ENCODE data around the gene VARS1. TPM values are rescaled to one million over a fixed set of nuclear protein-coding genes. Genes with fewer than 3 reads are reported as not detected.

Gene VARS1
- total and polyA plus RNA-seq, 7 donors: 6.0 to 50.9 (median 25.0) TPM

- DNase-seq: no peak
- no peak for TF ChIP-seq EP300 (IDR thresholded peaks at IDR 0.05)
- TF ChIP-seq POLR2A (IDR thresholded peaks at IDR 0.05): no peak
- no peak for TF ChIP-seq POLR2AphosphoS5 (IDR thresholded peaks at IDR 0.05)
- no peak for TF ChIP-seq CTCF (IDR thresholded peaks at IDR 0.05)
- Histone ChIP-seq H3K9me3 (no peaks in the 10 kb centered on the region), H3K4me3 (no peak overlapping the region), H3K4me1 (peaks cover 0 to 10% (median 10%) of the 10 kb centered on the region in 4 donors), H3K36me3 (peaks cover 17 to 65% (median 51%) of the 10 kb centered on the region in 4 donors), H3K27me3 (no peaks in the 10 kb centered on the region), H3K27ac (no peak overlapping the region)
- 95 to 97% methylated on average over 10 of the region's 10 CpGs for WGBS, 2 donors
- intact Hi-C loops (cut with DNase I): no loop called here
These were observed 15.6 kb downstream of the VARS1 start for GRCh38 chr6:31779908-31780307.

- TF ChIP-seq EP300 (IDR thresholded peaks at IDR 0.05) (no peak), POLR2AphosphoS5 (IDR thresholded peaks at IDR 0.05) (no peak), POLR2A (IDR thresholded peaks at IDR 0.05) (no peak), CTCF (IDR thresholded peaks at IDR 0.05) (no peak)
- Histone ChIP-seq H3K4me1 (peaks cover 0 to 10% (median 10%) of the 10 kb centered on the region in 4 donors), H3K27ac (no peak overlapping the region), H3K27me3 (no peaks in the 10 kb centered on the region), H3K4me3 (no peak overlapping the region), H3K36me3 (peaks cover 11 to 59% (median 44%) of the 10 kb centered on the region in 4 donors), H3K9me3 (no peaks in the 10 kb centered on the region)
- intact Hi-C loops (cut with DNase I): no loop called here
- DNase-seq: no peak
- WGBS, 2 donors: 92 to 95% methylated on average over 43 of the region's 43 CpGs
These were observed 16.3 kb downstream of the VARS1 start for GRCh38 chr6:31778999-31779885.

- Histone ChIP-seq H3K4me3 (no peak overlapping the region), H3K27ac (no peak overlapping the region), H3K27me3 (no peaks in the 10 kb centered on the region), H3K9me3 (no peaks in the 10 kb centered on the region), H3K4me1 (peaks cover 0 to 10% (median 10%) of the 10 kb centered on the region in 4 donors), H3K36me3 (peaks cover 11 to 48% (median 41%) of the 10 kb centered on the region in 4 donors)
- no peak for DNase-seq
- WGBS, 2 donors: 94 to 96% methylated on average over 5 of the region's 5 CpGs
- TF ChIP-seq POLR2AphosphoS5 (IDR thresholded peaks at IDR 0.05) (no peak), EP300 (IDR thresholded peaks at IDR 0.05) (no peak), CTCF (IDR thresholded peaks at IDR 0.05) (no peak), POLR2A (IDR thresholded peaks at IDR 0.05) (no peak)
- intact Hi-C loops (cut with DNase I): no loop called here
These were observed 17.4 kb downstream of the VARS1 start for GRCh38 chr6:31778193-31778592.

- Histone ChIP-seq H3K27ac (no peak overlapping the region), H3K36me3 (peaks cover 8 to 43% (median 36%) of the 10 kb centered on the region in 4 donors)
- 89 to 90% methylated on average over 5 of the region's 5 CpGs for WGBS, 2 donors
These were observed 17.9 kb downstream of the VARS1 start for GRCh38 chr6:31777667-31778050.

More at GRCh38 chr6:31777667-31778050, 17.9 kb downstream of the VARS1 start:
- Histone ChIP-seq H3K27me3 (no peaks in the 10 kb centered on the region), H3K4me3 (no peak overlapping the region), H3K9me3 (no peaks in the 10 kb centered on the region), H3K4me1 (peaks cover 0 to 10% (median 10%) of the 10 kb centered on the region in 4 donors)
- intact Hi-C loops (cut with DNase I): no loop called here
- TF ChIP-seq POLR2A (IDR thresholded peaks at IDR 0.05) (no peak), EP300 (IDR thresholded peaks at IDR 0.05) (no peak), CTCF (IDR thresholded peaks at IDR 0.05) (no peak), POLR2AphosphoS5 (IDR thresholded peaks at IDR 0.05) (no peak)
- no peak for DNase-seq

Measured in sigmoid colon (tissue), 7 donors.